ENCODE data around the gene TMEM204.

GRCh38 chr16:1511662-1512569 is 21.6 kb upstream of the TMEM204 start:
- TF ChIP-seq EZH2 (IDR thresholded peaks at IDR 0.05; ENCODE audit: borderline replicate concordance, low read length): no peak
- TF ChIP-seq, protein P1, sequence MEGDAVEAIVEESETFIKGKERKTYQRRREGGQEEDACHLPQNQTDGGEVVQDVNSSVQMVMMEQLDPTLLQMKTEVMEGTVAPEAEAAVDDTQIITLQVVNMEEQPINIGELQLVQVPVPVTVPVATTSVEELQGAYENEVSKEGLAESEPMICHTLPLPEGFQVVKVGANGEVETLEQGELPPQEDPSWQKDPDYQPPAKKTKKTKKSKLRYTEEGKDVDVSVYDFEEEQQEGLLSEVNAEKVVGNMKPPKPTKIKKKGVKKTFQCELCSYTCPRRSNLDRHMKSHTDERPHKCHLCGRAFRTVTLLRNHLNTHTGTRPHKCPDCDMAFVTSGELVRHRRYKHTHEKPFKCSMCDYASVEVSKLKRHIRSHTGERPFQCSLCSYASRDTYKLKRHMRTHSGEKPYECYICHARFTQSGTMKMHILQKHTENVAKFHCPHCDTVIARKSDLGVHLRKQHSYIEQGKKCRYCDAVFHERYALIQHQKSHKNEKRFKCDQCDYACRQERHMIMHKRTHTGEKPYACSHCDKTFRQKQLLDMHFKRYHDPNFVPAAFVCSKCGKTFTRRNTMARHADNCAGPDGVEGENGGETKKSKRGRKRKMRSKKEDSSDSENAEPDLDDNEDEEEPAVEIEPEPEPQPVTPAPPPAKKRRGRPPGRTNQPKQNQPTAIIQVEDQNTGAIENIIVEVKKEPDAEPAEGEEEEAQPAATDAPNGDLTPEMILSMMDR (conservative IDR thresholded peaks at IDR 0.05 in 1 of 2, IDR thresholded peaks at IDR 0.05 in 1 of 2; ENCODE audit: extremely low read depth in 1 of 2, insufficient read depth in 1 of 2, low read depth in 1 of 2, low read length in 2 of 2): no peak

Data from mammary epithelial cell (primary cell).